Erythroblast (primary cell): ENCODE results near the gene ST8SIA5.

Source experiments
- GATA1 ChIP-seq: IDR thresholded peaks from 2 replicates; pipeline ENCODE4 v1.6.1; 2011; ENCODE audit warnings: low read depth, mild to moderate bottlenecking, control low read depth, low read length, moderate library complexity
- POLR2A ChIP-seq: IDR thresholded peaks from 2 replicates; pipeline ENCODE4 v1.6.1; 2011; ENCODE audit warnings: mild to moderate bottlenecking, low read length

DNA sequence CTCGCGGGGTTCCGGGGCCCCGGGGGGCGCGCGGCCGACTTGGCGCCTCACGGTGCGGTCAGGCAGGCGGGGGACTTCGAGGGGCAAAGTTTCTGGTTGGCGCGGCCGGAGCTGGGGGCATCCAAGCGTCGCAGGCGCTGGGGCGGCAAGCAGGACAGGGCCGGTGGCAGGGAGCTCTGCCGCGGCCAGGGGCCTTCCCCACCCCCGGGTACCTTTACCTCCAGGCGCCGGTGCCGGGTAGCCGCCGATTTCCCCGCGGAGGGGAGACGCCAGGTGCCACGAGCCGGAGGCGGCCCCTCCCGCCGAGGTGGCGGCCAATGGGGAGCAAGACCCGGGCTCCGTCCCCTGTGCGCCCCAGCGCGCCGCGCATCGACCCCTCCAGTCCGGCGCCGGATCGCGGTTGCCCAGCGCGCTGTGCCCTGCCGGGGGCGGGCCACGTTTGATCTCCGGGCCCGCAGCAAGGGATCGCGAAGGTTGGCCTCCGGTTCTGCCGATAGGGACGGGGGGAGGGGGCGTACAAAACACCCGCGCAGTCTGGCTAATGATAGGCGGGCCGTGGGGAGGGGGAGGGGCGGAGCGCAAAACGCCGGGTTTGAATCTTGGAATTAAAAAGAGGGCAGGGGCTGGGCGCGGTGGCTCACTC, at the start of gene ST8SIA5:
- TF ChIP-seq POLR2A (no peak), GATA1 (no peak)
